GM19455 (cell line): ENCODE measurements around the gene PSMF1.

ENCODE experiments used
- ATAC-seq: cut with Tn5 transposase; IDR thresholded peaks from one replicate; pipeline ENCODE4 v1.9.1; 2021; ENCODE audit not compliant: unreplicated experiment

Gene PSMF1

DNA sequence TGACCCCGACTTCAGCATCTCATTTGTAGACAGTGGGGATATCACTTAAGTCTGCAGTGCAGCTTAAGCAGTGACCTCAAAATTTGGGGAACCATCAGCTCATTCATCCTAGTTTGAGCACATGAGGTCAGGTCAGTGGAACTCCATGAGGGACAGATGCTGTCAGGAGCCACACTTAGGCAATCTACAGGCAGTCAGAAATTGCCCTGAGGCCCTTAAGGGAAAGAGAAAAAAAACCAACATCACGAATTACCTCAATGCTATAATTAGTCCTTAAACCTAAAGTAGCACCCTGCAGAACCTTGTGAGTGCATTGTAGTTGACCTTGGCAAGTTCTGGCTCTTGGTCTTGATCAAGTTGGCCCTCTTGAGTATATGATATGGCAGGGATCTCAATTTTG, 45.3 kb downstream of the PSMF1 start:
- no peak for ATAC-seq

DNA sequence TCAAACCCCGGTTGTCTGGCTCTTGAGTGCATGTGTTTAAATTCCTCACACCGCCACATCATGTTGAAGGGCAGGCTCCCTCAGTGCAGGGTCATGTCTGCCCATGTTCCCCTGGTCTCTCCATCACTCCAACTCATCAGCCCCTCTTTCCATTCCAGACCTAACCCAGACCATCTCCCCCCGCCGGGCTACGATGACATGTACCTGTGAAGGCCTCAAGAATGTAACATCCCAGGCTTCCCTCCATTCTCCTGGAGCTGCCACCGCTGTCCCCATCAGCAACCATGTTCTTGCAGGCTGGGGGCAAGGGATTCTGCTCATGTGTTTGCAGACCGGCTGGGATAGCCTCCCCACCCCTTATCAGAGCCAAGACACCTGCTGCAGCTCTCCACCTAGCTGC, 46.5 kb downstream of the PSMF1 start:
- no peak for ATAC-seq

DNA sequence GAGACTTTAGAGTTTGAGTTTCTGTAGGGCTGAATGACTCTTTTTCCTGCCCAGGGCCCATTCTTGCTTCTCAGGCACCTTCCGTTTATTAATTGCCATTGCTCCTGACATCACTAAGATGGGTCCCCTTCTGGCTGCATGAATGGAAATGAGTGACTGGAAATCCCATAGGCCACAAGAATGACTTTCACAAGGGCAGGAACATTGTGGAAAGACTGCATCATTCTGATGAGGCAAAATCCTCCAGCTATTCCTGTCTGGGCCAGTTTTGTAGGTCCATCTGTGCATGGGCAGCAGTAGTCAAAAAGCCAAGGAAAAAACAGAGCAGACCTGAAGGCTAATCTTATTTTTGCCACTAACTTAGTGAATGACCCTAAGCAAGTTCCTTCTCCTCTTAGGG, 47.1 kb downstream of the PSMF1 start:
- ATAC-seq = no peak

DNA sequence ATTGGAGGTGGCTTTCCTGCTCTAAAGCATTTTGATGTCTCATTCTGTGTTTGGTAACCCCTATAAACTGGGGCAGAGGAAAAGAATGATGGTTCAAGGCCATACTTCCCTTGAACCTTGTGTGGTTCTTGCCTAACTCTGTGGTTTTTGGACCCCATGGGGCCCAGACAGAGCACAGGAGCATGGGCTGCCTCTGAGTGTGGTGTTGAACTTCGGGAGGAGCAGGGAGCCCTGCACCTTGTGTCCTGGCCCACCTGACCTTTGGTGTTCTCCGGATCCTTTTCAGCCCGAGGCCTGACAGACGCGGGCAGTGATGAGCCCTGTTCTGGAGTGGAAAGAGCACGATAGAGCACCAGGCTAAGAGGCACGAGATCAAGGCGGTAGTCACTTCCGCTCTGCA, 47.5 kb downstream of the PSMF1 start:
- no peak for ATAC-seq

DNA sequence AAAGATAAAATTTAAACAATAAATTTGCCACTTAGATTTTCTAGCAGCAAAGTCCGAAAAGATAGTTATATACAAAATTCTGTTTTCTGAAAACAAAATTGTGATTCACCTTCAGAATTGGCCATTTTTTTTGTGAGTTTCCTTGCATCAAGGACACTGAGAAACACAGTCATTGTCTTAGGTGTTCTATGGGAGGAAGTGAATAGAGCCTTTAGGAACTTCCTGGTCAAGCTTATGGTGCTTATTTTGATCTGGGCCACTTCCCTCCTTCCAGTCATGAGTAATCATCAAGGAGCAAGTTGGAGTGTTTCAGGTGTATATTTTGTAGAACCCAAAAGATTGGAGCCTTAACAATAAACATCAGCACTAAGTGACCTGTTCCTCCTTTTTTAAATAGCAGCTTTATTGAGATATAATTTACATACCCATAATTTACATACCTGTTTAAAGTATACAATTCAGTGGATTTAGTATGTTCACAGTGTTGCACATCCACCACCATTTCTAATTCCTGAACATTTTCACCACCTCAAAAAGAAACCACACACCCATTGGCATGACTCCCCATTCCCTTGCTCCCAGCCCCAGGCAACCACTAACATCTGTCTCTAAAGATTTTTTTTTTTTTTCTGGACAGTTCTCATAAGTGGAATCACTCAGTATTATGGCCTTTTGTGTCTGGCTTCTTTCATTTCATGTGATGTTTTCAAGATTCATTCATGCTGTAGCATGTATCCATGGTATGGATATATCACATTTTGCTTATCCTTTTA, 48.7 kb downstream of the PSMF1 start:
- ATAC-seq = no peak

DNA sequence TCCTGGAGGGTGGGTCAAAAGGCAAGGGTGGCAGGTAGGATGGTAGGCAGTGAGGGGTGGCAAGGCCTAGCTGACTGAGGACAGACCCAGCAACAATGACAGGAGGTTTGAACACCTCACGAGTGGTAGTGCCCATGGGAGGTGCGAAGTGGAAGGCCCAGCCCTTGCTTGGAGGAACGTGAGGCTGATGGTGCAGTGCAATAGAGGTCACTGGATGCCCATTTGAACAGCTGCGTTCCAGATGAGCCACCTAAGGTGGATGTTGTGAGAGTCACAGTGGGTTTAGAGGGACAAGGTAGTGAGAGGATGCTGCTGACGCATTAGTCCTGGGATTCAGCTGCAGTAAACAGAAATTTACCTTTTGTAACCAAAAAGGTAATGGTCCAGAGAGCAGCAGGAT, 50.8 kb downstream of the PSMF1 start:
- ATAC-seq = no peak

DNA sequence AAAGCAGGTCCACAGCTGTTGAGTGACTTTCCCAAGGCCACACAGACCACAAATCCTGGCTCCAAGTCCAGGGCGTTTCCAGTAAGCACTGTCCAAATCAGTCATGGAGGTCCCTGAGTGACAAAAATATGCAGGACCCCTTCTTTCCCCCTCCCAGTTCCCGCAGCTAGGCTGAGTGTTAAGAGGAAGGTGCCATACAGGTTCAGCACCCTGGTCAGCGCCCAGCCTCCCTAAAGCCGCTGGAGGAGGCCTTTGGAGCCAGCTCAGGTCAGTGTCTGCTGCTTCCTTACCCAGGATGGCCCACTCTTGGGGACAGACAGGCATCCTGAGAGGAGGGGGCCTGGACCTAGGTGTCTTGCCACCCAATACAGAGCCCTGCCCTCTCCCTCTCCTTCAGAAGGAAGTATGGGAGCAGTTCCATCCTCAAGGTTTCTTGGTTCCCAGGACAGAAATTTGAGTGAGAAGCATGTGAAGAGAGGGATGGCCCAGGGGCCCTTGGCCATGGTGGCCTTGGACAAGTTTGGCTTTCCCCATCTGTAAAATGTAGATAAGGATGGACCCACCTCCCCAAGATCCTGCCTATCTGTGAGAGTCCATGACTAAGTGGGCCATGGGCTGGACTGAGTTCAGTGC, 53.2 kb downstream of the PSMF1 start:
- no peak for ATAC-seq

DNA sequence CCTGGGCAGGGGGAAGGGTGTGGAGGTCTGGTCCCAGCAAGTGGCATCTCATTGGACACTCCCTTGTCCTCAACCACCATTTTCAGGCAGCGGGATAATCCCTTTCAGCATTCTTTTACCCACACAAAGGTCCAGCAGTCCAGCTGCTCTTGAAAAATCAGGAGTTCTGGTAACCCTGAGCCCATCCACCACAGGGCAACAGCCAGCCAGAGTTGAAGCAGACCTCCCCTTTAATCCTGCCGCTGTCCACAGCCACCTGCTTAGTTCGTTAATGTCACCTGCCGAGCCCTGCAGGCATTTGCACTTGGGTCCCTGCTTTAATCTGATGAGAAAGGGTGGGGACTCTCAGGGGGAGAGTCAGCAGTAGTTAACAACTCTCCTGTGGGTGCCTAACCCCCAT, 55.3 kb downstream of the PSMF1 start:
- ATAC-seq = no peak

DNA sequence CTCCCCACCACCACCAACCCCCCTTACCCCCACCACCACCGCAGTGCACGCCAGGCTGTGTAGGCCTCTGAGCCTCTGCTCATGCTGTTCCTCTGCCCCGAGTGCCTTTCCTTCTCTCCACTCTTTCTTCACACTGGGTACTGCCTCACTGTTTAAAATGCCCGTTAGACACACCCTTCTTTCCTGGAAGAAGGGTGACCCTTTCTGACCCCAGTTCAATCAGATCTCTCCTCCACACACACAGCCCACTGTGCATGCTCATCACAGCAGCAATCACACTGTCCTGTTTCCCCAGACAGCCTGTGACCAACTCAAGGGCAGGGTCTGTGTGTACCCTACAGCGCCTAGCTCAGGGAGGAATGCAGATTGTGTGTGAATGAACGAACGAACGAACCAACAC, 56.4 kb downstream of the PSMF1 start:
- no peak for ATAC-seq

DNA sequence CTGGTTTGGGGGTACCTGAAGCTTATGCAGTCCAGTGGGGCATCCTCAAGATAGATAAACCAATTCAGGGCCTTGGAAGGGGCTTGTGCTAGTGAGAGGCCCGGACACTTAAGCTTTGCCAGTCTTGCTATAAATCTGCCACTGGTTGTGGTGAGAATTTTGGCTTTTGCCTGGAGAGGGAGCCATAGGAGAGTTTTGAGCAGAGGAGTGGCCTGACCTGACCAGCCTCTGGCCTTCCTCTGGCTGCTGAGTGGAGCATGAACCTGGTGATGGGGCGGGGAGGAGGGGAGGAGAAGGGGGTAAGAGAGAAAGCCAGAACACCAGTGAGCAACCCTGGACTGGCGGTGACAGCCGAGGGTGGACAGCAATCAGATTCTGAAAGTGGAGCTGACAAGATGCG, 59.3 kb downstream of the PSMF1 start:
- no peak for ATAC-seq

DNA sequence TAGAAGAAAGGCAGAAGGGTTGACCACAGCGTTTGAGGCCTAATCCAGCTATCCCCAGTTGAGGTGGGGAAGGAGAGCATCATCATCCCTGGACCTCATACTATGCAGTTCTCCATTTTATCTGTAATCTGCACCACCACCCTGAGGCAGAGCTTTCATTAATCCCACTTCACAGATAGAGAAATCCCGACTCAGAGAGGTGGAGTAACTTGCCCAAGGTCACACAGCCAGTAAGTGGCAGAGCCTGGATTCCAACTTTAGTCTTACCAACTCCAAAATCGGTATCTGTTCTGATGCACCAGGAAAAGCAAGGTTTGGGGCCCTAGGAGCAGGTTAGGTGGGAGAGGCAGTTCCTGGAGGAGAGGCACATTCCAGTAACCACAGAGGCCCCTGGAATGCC, 59.7 kb downstream of the PSMF1 start:
- ATAC-seq = no peak

DNA sequence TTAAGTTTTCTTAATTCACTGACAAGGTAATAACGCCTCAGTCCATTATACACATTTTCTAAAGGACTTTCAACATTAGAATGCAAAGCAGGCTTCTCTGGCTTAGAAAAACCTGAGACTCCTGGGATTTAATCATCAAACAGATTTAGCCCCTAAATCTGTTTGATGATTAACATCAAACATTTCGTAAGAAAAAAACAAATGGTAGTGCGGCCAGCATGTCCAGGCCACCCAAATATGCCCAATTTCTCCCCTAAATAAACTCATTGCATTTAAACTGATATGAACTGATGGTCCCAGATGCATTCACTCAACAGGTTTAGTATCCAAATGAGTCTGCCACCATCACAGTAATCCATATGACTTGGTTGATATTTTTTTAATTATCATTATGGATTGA, 60.2 kb downstream of the PSMF1 start:
- ATAC-seq = no peak

DNA sequence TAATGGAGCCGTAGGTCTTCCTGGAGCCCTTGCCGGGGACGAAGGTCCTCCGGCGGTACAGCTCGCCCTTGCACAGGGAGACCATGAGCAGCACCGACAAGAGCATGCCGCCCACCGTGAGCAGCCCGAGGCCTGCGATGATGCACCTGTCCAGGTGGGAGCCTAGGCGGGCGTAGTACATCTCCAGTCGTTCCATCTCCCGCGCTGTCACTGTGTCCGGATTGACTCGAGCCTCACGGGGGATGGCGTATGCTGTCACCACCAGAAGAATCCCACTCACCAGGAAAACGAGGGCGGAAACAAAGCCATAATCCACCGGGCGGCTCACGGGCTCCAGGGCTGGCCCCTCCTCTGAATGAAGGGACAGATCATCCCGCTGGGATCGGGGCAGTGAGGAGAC, 62.5 kb downstream of the PSMF1 start:
- no peak for ATAC-seq

DNA sequence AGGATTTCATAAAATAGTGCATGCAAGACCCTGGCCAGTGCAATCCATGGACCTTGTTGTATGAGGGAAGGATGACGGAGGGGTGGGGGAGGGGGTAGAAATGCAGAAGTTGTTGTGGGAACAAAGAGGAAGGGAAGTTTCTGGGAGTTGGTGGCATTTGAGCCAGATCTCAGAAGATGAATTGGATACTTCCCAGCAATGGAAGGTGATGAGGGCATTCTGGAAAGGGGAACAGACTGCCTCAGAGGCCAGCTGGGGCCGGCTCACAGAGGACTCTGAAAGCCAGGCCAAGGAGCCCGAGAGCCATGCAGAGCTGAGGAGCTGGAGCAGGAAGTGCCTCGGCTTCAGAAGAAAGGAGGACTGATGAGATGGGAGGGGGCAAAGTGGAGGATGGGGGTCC, 63.7 kb downstream of the PSMF1 start:
- ATAC-seq = no peak

DNA sequence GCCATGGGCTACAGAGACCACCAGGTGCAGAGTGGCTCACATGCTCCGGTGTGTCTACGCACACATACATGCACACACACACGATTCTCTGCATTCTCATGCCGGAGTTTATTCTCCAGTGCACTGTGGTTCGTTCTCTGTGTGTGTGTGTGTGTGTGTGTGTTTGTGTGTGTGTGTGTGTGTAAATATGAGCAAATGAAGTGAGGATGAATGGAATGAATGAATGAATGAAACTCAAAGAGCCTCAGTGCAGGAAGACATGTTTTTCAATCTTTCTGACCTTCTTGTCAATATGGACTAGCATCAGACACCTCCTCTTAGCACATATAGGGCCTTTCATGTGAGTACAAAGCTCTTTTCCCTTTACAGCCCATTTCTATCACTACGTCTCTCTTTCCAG, 64.8 kb downstream of the PSMF1 start:
- ATAC-seq = no peak

DNA sequence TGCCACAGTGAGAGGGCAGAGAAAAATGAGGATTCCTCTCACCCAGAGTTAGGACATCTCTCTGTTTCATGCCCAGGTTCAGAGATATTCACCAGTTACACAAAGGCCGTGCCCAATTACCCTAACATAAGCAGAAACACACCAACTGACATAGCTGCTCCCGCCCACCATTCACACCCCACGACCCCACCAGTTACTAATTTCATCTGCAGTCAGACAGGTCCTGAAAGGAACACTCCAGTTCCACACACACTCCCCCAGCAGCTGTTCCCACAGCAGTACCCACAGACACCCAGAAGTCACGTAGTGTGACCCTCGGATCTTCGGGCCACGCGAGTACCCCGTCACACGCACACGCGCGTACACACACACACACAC, 65.8 kb downstream of the PSMF1 start:
- ATAC-seq = no peak

DNA sequence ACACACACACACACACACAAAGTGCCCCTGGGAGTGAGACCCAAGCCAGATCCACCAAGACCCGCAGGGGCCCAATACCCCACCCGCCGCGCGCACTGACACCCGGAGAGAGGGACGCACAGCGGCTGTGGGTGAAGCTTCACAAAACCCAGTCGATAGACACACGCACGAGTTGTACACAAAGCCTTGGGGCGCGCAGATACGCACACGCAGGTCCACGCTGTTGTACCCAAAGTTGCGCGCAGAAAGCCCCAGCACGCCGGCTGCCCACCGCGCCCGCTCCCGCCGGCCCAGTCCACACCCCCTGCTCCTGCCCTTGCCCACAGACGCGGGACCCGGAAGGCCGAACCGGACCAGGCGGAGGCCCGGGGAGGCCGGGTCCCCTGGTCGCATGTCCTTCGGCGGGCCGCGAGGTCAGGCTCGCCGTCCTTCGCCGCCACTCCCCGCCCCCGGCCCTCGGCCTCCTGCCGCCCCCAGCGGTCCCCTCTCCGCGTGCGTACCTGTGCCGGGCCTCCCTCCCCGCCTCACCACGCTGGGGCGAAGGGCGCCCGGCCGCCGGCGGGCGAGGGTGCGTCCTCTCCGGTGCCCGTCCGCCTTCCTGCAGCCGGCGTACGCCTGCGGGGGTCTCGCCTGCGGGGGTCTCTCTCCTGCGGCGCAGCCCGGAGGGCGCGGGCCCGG, 66.4 kb downstream of the PSMF1 start, which contains the start of gene TMEM74B:
Gene TMEM74B, minus strand, starts transcription at position 344 of the 678 bp plus-strand sequence. CDS start 1,180 bp downstream, outside the sequence.
- ATAC-seq = no peak

DNA sequence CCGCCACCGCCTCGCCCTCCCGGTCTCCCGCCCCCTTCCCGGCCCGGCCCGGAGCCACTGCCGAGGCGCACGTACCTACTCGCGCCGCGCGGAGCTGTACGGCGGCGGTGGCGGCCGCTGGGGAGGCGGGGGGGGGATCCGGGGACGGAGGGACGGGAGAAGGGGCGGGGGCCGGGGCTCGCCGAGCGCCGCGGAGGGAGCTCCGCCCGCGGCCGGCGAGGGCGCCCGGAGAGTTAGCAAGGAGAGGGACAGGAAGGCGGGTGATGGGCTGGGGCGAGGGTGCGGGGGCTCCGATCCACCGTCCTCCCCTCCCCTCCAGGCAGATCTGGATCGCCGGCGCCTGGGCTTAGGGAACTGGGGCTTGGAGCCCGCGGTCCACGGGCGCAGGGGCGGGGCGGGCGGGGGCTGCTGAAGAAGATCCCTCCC, 66.9 kb downstream of the PSMF1 start:
- ATAC-seq = no peak

DNA sequence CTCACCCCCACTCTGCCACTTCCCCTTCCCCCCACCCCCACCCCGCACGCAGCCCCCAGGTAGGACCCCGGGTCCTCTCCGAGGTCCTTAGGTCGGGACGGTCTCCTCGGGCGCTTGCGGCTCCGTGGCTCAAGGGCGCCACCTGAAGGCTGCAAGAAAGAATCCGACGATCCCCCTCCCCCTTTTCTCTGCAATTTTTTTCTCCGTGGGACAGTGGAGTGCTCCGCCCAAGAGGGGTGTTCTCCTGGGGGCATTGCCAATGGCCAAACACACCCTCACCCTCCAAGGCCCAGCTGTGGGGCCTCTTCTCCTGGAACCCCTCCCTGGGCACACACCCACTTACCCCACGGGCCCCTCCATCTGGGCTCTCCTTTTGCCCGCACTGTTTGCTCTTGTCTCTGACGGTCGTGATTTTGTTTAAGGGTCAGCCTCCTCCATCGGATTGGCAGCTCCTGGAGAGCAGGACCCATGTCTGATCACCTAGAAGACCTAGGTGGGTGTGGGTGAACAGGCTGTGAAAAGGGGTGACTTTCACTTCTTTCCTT, 67.5 kb downstream of the PSMF1 start:
- ATAC-seq = no peak

DNA sequence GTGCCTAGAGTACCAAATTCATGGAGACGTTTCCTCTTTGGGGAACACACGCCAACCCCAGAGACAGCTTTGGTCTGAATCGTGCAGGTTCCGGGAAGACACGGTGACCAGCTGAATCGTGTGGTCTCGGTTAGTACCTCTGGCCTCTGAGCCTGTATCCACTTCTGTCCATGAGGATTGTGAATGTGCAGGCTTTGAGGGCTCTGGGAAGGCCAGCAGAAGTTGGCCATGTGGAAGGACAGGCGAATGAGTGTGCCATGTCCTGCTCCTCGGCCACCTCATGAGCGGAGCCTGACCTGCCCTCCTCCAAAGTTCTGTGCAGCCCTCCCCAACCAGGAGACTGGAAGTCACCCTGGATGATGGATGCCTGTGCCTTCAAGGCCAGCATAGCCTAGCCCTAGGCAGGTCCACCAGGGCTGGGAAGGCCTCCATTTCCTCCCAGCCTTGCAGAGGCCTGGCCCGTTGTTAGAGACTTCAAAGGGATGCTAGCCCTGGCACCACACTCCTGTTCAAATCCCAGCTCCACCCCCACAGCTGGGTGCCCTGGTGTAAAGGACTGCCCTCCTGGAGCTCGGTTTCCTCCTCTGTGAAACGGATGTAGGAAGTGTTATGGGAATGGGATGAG, 68.1 kb downstream of the PSMF1 start:
- ATAC-seq = no peak

DNA sequence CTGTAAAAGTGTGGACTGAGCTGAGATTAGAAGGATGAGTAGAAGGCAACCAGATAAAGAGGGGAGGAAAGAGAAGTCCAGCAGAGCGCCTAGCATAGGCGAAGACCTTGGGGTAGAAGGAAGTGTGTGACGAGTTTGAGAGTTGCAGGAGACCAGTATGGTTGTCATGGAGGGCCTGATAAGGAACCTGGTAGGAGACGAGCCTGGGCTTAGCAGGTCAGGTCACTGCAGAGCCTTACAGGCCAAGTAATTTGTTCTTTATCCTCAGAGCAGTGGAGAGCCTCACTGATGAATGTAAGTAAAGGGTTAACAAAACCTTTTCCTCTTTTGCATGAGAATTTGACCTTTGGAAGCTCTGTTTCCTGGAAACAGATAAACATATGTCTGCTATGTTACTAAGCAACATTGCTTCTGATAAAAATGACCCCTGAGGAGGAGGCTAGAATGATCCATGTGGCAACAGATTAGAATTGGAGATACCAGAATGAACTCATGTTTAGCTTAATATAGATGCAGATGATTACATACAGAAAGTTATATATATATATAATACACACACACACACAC, 69.3 kb downstream of the PSMF1 start:
- no peak for ATAC-seq
